IPS DF 6.9 (cell line): ENCODE measurements around the gene PIGN.
"Not testable (repeated sequence)": the region's sequence is repeated elsewhere in the genome, so short reads cannot be mapped to it uniquely, and the experiment has no call there.

Experiments used
- DNase-seq: peaks from one replicate; pipeline ENCODE4 v3.0.0-alpha.2; 2013; ENCODE audit warnings: low read depth, low spot score
- H3K27ac ChIP-seq: one replicate; pipeline ENCODE4 v1.5.1; 2013; ENCODE audit warnings: low read length, control low read depth
- H3K27me3 ChIP-seq: 2 replicates; pipeline ENCODE4 v1.6.1; 2013; ENCODE audit warnings: mild to moderate bottlenecking, low read length; ENCODE audit not compliant: control insufficient read depth, insufficient read depth
- H3K36me3 ChIP-seq: 2 replicates; pipeline ENCODE4 v1.6.1; 2013; ENCODE audit warnings: low read length; ENCODE audit not compliant: control insufficient read depth, insufficient read depth
- H3K4me1 ChIP-seq: 2 replicates; pipeline ENCODE4 v1.6.1; 2013; ENCODE audit warnings: low read length; ENCODE audit not compliant: control insufficient read depth, insufficient read depth
- H3K4me3 ChIP-seq: 2 replicates; pipeline ENCODE4 v1.5.1; 2013; ENCODE audit warnings: mild to moderate bottlenecking, low read length
- H3K9me3 ChIP-seq: 2 replicates; pipeline ENCODE4 v1.6.1; 2013; ENCODE audit warnings: low read length, inconsistent platforms; ENCODE audit not compliant: control insufficient read depth, insufficient read depth
- WGBS: extraction: QIAGEN DNeasy Blood & Tissue Kit; methylation state at CpG from one replicate; pipeline ENCODE4 v1.1.7; 2013; ENCODE audit warnings: mixed read lengths, missing lambda C conversion rate; ENCODE audit not compliant: insufficient read length, insufficient coverage; 5-methylcytosine and 5-hydroxymethylcytosine counted together

Gene PIGN

DNA sequence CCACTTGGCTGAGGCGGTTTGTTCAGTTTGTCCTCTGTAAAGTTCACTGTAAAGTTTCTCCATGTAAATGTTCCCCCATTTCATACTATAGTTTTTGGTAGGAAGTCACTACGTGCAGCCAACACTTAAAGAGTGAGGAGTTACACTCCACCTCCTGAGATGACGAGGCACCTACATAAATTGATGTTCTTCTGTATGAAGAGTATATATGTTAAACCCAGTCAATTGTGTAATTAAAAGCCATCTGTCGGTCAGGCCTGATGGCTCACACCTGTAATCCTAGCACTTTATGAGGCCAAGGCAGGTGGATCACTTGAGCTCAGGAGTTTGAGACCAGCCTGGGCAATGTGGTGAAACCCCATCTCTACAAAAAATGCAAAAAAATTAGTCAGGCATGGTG lies 7.6 kb downstream of the PIGN start:
- no peaks in the 10 kb centered on the region for H3K4me1 ChIP-seq
- WGBS, result no CpG with 5 or more reads among the region's 4 CpGs
- no peak overlapping the region for H3K4me3 ChIP-seq
- H3K27ac ChIP-seq, result no peak overlapping the region
- no peak for DNase-seq
- no peaks in the 10 kb centered on the region for H3K36me3 ChIP-seq
- no peaks in the 10 kb centered on the region for H3K27me3 ChIP-seq
- no peaks in the 10 kb centered on the region for H3K9me3 ChIP-seq

DNA sequence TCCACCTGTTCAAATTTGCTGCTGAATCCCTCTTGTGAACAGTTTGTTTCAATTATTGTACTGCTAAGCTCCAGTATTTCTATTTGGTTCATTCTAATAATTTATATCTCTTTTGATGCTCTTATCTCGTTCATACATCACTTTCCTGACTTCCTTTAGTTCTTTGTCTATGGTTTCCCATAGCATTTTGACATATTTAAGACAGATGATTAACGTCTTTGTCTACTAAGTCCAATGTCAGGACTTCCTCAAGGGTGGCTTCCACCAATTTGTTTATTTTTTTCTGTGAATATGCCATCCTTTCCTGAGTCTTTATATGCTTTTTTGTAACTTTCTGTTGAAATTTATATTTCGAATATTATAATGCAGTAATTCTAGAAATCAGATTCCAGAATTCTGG lies 9.6 kb downstream of the PIGN start:
- H3K4me3 ChIP-seq, result no peak overlapping the region
- no peaks in the 10 kb centered on the region for H3K9me3 ChIP-seq
- no CpG with 5 or more reads among the region's 3 CpGs for WGBS
- H3K27ac ChIP-seq, result no peak overlapping the region
- no peaks in the 10 kb centered on the region for H3K27me3 ChIP-seq
- no peak for DNase-seq
- no peaks in the 10 kb centered on the region for H3K36me3 ChIP-seq
- H3K4me1 ChIP-seq, result no peaks in the 10 kb centered on the region

GRCh38 chr18:62175521-62175920 lies 11.3 kb downstream of the PIGN start:
- no peak overlapping the region for H3K4me3 ChIP-seq
- no peaks in the 10 kb centered on the region for H3K9me3 ChIP-seq
- no CpG with 5 or more reads among the region's 3 CpGs for WGBS
- H3K4me1 ChIP-seq, result no peaks in the 10 kb centered on the region
- no peaks in the 10 kb centered on the region for H3K27me3 ChIP-seq
- H3K27ac ChIP-seq, result no peak overlapping the region
- no peak for DNase-seq
- H3K36me3 ChIP-seq, result no peaks in the 10 kb centered on the region

DNA sequence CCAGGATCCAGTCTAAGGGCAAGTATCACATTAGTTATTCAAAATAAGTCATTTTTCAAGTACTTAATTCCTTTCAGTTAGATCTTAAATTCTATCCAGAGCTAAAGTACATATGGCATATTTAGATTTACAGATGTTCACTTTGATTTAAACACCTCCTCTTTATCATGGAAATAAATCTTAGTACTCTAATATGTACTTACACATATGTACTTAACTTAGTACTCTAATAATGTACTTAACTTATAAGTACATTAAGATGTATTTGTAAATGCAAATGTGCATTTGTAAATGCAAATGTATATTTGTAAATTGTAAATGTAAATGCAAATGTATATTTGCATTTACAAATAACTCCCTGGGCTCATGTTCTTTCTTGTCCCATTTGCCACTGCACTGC lies 14.6 kb downstream of the PIGN start:
- Histone ChIP-seq H3K9me3 (no peaks in the 10 kb centered on the region), H3K4me1 (no peaks in the 10 kb centered on the region), H3K36me3 (no peaks in the 10 kb centered on the region), H3K27ac (no peak overlapping the region), H3K4me3 (no peak overlapping the region), H3K27me3 (no peaks in the 10 kb centered on the region)
- no peak for DNase-seq

- Histone ChIP-seq H3K27ac (no peak overlapping the region), H3K27me3 (no peaks in the 10 kb centered on the region), H3K4me1 (no peaks in the 10 kb centered on the region), H3K36me3 (no peaks in the 10 kb centered on the region), H3K4me3 (no peak overlapping the region), H3K9me3 (no peaks in the 10 kb centered on the region)
- no CpG with 5 or more reads among the region's 1 CpG for WGBS
- no peak for DNase-seq
These were observed 16.0 kb downstream of the PIGN start for GRCh38 chr18:62170857-62171256.

DNA sequence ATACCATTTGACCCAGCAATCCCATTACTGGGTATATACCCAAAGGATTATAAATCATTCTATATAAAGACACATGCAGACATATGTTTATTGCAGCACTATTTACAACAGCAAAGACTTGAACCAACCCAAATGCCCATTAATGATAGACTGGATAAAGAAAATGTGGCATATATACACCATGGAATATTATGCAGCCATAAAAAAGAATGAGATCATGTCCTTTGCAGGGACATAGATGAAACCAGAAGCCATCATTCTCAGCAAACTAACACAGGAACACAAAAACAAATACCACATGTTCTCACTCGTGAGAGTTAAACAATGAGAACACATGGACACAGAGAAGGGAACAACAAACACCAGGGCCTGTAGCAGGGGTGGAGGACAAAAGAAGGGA lies 20.3 kb downstream of the PIGN start:
- not testable (repeated sequence) for DNase-seq, H3K36me3 ChIP-seq, H3K4me3 ChIP-seq, H3K4me1 ChIP-seq, H3K27me3 ChIP-seq, H3K9me3 ChIP-seq, H3K27ac ChIP-seq
- WGBS, result no CpG with 5 or more reads among the region's 1 CpG

DNA sequence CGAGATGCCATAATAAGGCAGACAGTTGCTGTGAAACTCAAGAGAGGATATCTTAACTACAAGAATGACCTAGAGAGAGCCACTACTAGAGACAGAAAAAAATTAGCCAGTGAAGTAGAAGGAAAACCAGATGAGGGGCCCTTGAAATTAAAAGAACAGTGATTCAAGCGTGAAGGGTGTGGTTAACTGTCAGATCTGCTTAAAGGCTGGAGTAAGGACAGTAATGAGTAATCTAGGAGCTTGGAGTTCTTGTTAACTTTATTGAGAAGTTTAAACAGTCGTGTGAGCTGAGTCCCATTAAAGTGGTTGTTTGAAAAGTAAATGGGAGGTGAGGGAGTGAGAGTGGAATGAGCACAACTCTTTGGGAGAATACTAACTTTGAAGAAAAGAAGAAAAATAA lies 21.3 kb downstream of the PIGN start:
- Histone ChIP-seq H3K4me1 (no peaks in the 10 kb centered on the region; the same call in 1 of the 2 replicates), H3K36me3 (no peaks in the 10 kb centered on the region), H3K27ac (no peak overlapping the region), H3K4me3 (no peak overlapping the region), H3K9me3 (no peaks in the 10 kb centered on the region), H3K27me3 (no peaks in the 10 kb centered on the region)
- 100% methylated on average over 1 of the region's 3 CpGs for WGBS
- no peak for DNase-seq

DNA sequence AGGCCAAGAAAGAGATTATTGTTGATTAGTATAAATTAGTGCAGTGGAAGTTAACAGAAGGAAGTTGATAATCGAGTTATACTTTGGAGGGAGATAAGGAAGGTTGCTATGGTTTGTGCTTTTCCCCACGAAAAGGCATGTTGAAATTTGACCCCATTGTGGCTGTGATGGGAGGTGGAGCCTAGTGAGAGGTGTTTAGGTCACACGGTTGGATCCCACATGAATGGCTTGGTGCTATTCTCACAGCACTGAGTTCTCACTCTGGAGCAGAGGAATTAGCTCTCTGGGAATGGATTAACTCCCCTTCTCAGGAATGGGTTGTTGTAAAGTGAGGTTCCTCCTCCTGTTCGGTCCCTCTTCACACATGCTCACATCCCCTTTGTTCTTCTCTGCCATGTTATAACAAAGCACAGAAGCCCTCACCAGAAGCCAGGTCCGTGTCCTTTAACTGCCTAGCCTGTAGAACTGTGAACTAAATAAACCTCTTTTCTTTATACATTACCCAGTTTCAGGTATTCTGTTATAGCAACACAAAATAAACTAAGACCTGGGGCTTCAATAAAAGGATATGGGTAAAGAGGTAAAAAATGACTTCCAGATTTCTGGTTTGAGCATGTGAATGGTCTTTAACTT lies 21.9 kb downstream of the PIGN start:
- H3K9me3 ChIP-seq, result no peaks in the 10 kb centered on the region
- WGBS, result 100% methylated on average over 1 of the region's 5 CpGs
- H3K36me3 ChIP-seq, result no peaks in the 10 kb centered on the region
- no peak for DNase-seq
- no peak overlapping the region for H3K27ac ChIP-seq
- no peak overlapping the region for H3K4me3 ChIP-seq
- no peaks in the 10 kb centered on the region; the same call in 1 of the 2 replicates for H3K4me1 ChIP-seq
- no peaks in the 10 kb centered on the region for H3K27me3 ChIP-seq

- H3K27me3 ChIP-seq, result no peaks in the 10 kb centered on the region
- DNase-seq, result no peak
- H3K27ac ChIP-seq, result no peak overlapping the region
- no peaks in the 10 kb centered on the region for H3K36me3 ChIP-seq
- no peaks in the 10 kb centered on the region; the same call in 1 of the 2 replicates for H3K4me1 ChIP-seq
- H3K4me3 ChIP-seq, result no peak overlapping the region
- WGBS, result no CpG with 5 or more reads among the region's 7 CpGs
- no peaks in the 10 kb centered on the region for H3K9me3 ChIP-seq
These were observed 22.5 kb downstream of the PIGN start for GRCh38 chr18:62164310-62164709.

GRCh38 chr18:62157843-62158242 lies 29.0 kb downstream of the PIGN start:
- no peak overlapping the region for H3K4me3 ChIP-seq
- no peak overlapping the region for H3K27ac ChIP-seq
- H3K27me3 ChIP-seq, result no peaks in the 10 kb centered on the region
- DNase-seq, result no peak
- WGBS, result 100% methylated on average over 1 of the region's 1 CpG
- H3K36me3 ChIP-seq, result no peaks in the 10 kb centered on the region
- no peaks in the 10 kb centered on the region for H3K4me1 ChIP-seq
- no peaks in the 10 kb centered on the region for H3K9me3 ChIP-seq

GRCh38 chr18:62152844-62153243 lies 34.0 kb downstream of the PIGN start:
- Histone ChIP-seq H3K4me1 (no peaks in the 10 kb centered on the region), H3K36me3 (no peaks in the 10 kb centered on the region), H3K27me3 (no peaks in the 10 kb centered on the region), H3K9me3 (no peaks in the 10 kb centered on the region), H3K27ac (no peak overlapping the region), H3K4me3 (no peak overlapping the region)
- no peak for DNase-seq
- WGBS, result no CpG with 5 or more reads among the region's 1 CpG
